Uterus (tissue), 2 donors: ENCODE data around the gene P4HTM.

Source experiments
- CTCF ChIP-seq, 4 experiments: fragments of 200-600 bp in 2 of 4; fragments of 450-650 bp in 2 of 4; sonication (generic) in 2 of 4; IDR thresholded peaks; one replicate each; pipeline ENCODE4 v1.5.1; 2016 to 2019; ENCODE audit warnings: antibody characterized with exemption in 4 of 4, mild to moderate bottlenecking in 2 of 4, moderate library complexity in 1 of 4
- POLR2A ChIP-seq, 2 donors: fragments of 450-650 bp; IDR thresholded peaks; one replicate each; pipeline ENCODE4 v1.6.1; 2016; ENCODE audit warnings: antibody characterized with exemption in 2 of 2, mild to moderate bottlenecking in 1 of 2, moderate library complexity in 1 of 2

GRCh38 chr3:49013738-49014660 lies 24.0 kb downstream of the P4HTM start:
- TF ChIP-seq CTCF (IDR thresholded peaks at IDR 0.05) (peak in 3 of 4 experiments; percentile 24 to 29 (median 28)), POLR2A (IDR thresholded peaks at IDR 0.05) (no peak)
